ENCODE data around the gene TMEM30A. TPM values are rescaled to one million over a fixed set of nuclear protein-coding genes. Genes with fewer than 3 reads are reported as not detected.

The TMEM30A gene
- polyA plus RNA-seq, 3 donors, result 104 to 118 (median 110) TPM

GRCh38 chr6:75268121-75268987 is 16.2 kb downstream of the TMEM30A start:
- no peak for DNase-seq

- no peak for DNase-seq
These were observed 17.1 kb downstream of the TMEM30A start for GRCh38 chr6:75267461-75267860.

- DNase-seq, result no peak
These were observed 17.8 kb downstream of the TMEM30A start for GRCh38 chr6:75266716-75267291.

- no peak for DNase-seq
These were observed 21.2 kb downstream of the TMEM30A start for GRCh38 chr6:75263401-75263750.

GRCh38 chr6:75262716-75263400 is 21.7 kb downstream of the TMEM30A start:
- no peak for DNase-seq

GRCh38 chr6:75261299-75261698 is 23.3 kb downstream of the TMEM30A start:
- DNase-seq, result no peak

- DNase-seq, result no peak
These were observed 27.1 kb downstream of the TMEM30A start for GRCh38 chr6:75257343-75258087.

- DNase-seq, result no peak
These were observed 34.0 kb downstream of the TMEM30A start for GRCh38 chr6:75250552-75250951.

- no peak for DNase-seq
These were observed 34.8 kb downstream of the TMEM30A start for GRCh38 chr6:75249837-75250236.

GRCh38 chr6:75246386-75246785 is 38.2 kb downstream of the TMEM30A start:
- no peak for DNase-seq

GRCh38 chr6:75244063-75244584 is 40.5 kb downstream of the TMEM30A start:
- DNase-seq, result no peak

- peak; percentile 98 for DNase-seq
These were observed 41.1 kb downstream of the TMEM30A start, which contains the start of gene COX7A2 for GRCh38 chr6:75243333-75244062. Gene COX7A2, minus strand, starts transcription at chr6:75243801. Its CDS starts 67 bp downstream, at chr6:75243734.

GRCh38 chr6:75236630-75237029 is 48.0 kb downstream of the TMEM30A start:
- DNase-seq, result no peak

GRCh38 chr6:75235271-75235670 is 49.3 kb downstream of the TMEM30A start:
- DNase-seq, result no peak

GRCh38 chr6:75234126-75234865 is 50.3 kb downstream of the TMEM30A start:
- no peak for DNase-seq

- no peak for DNase-seq
These were observed 51.4 kb downstream of the TMEM30A start for GRCh38 chr6:75233092-75233615.

- no peak for DNase-seq
These were observed 53.9 kb downstream of the TMEM30A start for GRCh38 chr6:75230484-75231325.

- no peak for DNase-seq
These were observed 60.2 kb downstream of the TMEM30A start for GRCh38 chr6:75224303-75224926.

- no peak for DNase-seq
These were observed 61.2 kb downstream of the TMEM30A start for GRCh38 chr6:75223428-75223827.

Data from renal pelvis (tissue), 4 donors.